Skeletal muscle satellite cell (primary cell): Measurements from ENCODE around the gene OVAAL.

ENCODE experiments used
- H3K27me3 ChIP-seq: 2 replicates; pipeline ENCODE4 v1.7.0; 2013; ENCODE audit warnings: low read length; ENCODE audit not compliant: control insufficient read depth, insufficient read depth
- H3K36me3 ChIP-seq: 2 replicates; pipeline ENCODE4 v1.7.0; 2013; ENCODE audit warnings: mild to moderate bottlenecking, control low read depth, low read length; ENCODE audit not compliant: insufficient read depth
- H3K4me1 ChIP-seq: 2 replicates; pipeline ENCODE4 v1.7.0; 2013; ENCODE audit warnings: low read length; ENCODE audit not compliant: control insufficient read depth, insufficient read depth
- H3K4me2 ChIP-seq: 2 replicates; pipeline ENCODE4 v1.7.0; 2013; ENCODE audit warnings: mild to moderate bottlenecking, low read length
- H3K4me3 ChIP-seq: 2 replicates; pipeline ENCODE4 v1.7.0; 2013; ENCODE audit warnings: low read length
- H3K9ac ChIP-seq: 2 replicates; pipeline ENCODE4 v1.7.0; 2013; ENCODE audit warnings: mild to moderate bottlenecking, low read depth, low read length, moderate library complexity
- H3K9me3 ChIP-seq: replicated peaks from 2 replicates; pipeline ENCODE4 v1.7.0; 2013; ENCODE audit warnings: mild to moderate bottlenecking, control low read depth, low read length

OVAAL gene

DNA sequence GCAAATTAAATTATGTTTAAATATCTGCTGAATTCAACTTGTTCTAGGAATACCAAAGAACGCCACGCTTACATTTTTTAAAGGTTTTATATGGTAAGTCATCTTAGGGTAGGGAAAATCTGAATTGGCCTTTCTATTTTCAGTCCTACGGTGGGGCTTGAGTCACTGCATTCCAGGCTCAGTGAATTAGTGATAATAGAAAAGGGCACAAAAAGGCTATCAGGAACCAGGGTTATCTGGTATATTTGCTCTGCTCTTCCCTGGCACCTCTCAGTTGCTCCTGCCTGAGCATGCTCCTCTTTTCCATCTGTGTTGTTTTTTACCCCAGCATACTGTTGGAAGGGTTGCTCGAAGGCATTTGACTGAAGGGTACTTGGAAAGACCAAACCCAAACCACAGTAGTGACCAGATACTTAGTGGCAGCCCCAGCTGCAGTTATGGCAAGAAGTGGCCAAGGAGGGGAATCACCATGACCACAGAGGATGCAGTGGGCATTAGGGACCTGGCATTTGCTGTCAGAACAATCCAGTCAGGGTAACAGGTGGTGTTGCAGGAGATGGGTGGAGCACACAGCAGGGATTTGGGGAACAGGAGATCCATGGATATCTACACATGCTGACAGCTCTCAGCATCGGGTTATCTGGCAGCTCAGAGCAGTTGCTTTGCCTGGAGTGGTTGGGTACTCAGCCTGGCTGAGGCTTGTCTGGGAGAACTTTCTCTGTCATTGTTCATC, 2.3 kb downstream of the OVAAL start:
- peak overlapping the region; percentile 3 for H3K4me3 ChIP-seq
- peak overlapping the region; percentile 9 for H3K9ac ChIP-seq
- no peaks in the 10 kb centered on the region for H3K9me3 ChIP-seq
- no peak overlapping the region for H3K4me2 ChIP-seq
- H3K27me3 ChIP-seq = no peaks in the 10 kb centered on the region
- peaks cover 28% of the 10 kb centered on the region for H3K4me1 ChIP-seq
- no peaks in the 10 kb centered on the region for H3K36me3 ChIP-seq

DNA sequence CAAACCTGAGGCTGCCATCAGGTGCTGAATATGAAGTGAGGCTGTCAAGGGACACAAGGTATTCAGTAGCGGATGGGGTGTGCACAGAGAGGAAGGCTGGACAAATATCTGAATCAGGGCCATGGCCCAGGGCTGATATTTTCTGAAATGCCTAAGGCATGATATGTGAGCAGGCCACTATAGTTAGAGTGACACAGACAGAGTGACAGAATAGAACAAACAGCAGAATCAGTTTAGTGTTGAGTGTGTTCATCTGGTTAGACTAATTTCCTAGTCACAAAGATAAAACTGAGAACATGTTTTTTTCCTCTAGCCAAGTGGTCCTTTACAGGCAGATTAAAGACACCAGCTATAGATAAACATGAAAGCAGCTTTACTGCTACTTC, 3.9 kb downstream of the OVAAL start:
- Histone ChIP-seq H3K27me3 (no peaks in the 10 kb centered on the region), H3K4me2 (peak overlapping the region; percentile 7), H3K9me3 (no peaks in the 10 kb centered on the region), H3K4me1 (peaks cover 28% of the 10 kb centered on the region), H3K36me3 (no peaks in the 10 kb centered on the region), H3K9ac (peak overlapping the region; percentile 51), H3K4me3 (no peak overlapping the region)

DNA sequence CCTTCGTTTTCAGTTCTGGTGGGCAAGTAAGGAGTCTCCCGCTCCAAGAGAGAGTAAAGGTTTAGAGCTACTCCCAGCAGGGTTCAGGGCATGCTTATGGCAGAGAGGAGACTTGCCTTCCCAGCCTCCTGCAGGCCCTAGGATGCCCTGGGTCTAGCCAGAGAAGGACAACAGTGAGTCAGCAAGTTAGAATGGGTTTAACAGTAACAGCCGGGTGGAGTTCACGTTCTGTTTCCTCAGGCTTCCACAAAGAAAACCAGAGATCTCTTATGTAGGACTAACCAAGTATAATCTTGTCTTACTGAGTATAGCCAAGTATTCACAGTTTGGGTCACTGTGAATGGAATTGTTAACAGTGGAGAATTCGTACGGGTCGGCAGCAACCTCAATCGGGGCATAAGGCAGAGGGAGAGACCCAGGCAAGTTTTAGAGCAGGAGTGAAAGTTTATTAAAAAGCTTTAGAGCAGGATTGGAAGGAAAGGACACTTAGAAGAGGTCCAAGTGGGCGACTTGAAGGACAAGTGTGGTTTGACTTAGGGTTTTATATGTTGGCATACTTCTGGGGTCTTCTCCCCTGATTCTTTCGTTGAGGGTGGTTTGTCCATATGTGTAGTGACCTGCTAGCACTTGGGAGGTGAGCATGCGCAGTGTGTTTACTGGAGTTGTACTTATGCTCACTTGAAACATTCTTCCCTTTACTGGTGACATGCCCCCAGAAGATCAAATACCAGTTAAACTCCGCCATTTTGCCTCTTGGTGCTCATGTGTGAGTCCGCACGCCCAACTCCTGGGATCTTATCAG, 4.5 kb downstream of the OVAAL start:
- no peak overlapping the region for H3K4me3 ChIP-seq
- H3K9ac ChIP-seq = peak overlapping the region; percentile 51
- H3K4me2 ChIP-seq = peak overlapping the region; percentile 7
- H3K36me3 ChIP-seq = no peaks in the 10 kb centered on the region
- peaks cover 28% of the 10 kb centered on the region for H3K4me1 ChIP-seq
- no peaks in the 10 kb centered on the region for H3K27me3 ChIP-seq
- no peaks in the 10 kb centered on the region for H3K9me3 ChIP-seq

DNA sequence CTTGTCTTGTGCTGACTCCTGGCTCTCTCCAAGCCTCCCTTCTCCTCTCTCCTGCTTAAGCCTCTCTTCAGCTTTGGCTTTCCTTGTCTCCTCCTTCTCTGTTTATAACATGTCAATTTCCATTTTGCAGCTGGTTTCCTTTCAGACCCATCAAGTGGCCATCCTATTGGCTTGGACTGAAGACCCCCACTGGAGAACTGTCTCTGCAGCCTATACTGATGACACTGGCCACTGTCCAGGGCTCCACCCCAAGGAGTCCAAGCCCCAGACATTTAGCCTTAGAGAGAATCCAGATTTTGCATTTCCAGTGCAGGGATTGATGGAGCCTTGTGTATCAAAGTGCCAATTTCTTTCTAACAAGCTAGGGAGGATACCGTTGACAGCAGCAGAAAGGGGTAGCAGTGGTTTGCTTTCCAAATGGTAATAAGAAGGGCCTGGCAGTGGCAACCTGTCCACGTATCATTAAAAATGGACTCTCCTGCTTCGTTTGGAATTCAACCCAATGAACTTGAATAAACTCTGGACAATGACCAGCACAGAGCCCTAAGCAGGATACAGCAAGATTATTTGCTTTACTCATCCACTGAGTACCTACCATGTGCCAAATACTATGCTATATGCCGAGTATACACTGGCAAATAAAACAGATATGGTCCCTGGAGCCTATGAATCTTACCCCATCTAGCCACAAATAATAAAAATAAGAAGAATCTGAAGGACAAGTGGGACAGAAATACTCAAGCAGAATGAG, 6.5 kb downstream of the OVAAL start:
- H3K4me2 ChIP-seq = no peak overlapping the region
- peaks cover 28% of the 10 kb centered on the region for H3K4me1 ChIP-seq
- H3K27me3 ChIP-seq = no peaks in the 10 kb centered on the region
- no peak overlapping the region for H3K9ac ChIP-seq
- no peaks in the 10 kb centered on the region for H3K9me3 ChIP-seq
- H3K36me3 ChIP-seq = no peaks in the 10 kb centered on the region
- no peak overlapping the region for H3K4me3 ChIP-seq

DNA sequence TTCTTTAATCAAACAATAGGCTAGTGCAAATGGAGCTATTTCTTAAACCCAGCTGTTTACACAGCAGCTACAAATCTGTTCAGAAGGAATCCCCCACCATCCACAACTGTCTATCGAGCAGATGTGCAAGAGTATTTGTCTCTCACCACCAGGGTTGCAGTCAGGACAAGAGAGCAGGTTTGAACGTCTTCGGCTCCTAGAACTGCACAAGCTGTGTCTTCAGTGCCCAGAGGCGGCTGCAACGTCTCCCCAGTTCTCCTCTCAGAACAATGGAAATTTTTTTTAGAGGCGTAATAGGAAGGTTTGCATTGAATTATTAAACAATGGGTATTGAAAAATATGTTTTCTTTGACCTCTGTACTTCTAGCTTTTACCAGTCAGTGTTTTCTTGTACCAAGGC, 7.3 kb downstream of the OVAAL start:
- Histone ChIP-seq H3K4me3 (no peak overlapping the region), H3K9me3 (no peaks in the 10 kb centered on the region), H3K27me3 (no peaks in the 10 kb centered on the region), H3K36me3 (no peaks in the 10 kb centered on the region), H3K4me2 (no peak overlapping the region), H3K9ac (no peak overlapping the region), H3K4me1 (peaks cover 28% of the 10 kb centered on the region)

DNA sequence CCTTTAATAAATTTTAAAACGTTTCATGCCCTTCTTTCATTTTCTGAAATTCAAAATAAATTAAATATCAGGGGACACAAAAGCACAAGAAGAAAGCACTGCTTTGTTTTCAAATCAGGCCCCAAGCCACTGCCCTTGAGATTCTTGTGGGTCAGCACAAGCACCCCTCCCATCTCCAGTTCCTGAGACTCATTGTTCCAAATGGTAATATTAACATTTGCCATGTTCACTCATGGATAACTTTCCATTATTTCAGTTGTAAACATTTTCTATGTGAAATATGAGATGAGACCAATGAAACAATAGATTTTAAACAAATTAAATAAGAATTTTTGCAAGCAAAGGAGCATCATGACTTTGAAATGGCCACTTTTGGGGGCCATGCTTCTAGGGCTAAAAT, 7.7 kb downstream of the OVAAL start:
- no peaks in the 10 kb centered on the region for H3K9me3 ChIP-seq
- no peaks in the 10 kb centered on the region for H3K27me3 ChIP-seq
- no peak overlapping the region for H3K9ac ChIP-seq
- no peak overlapping the region for H3K4me3 ChIP-seq
- peaks cover 28% of the 10 kb centered on the region for H3K4me1 ChIP-seq
- no peak overlapping the region for H3K4me2 ChIP-seq
- H3K36me3 ChIP-seq = no peaks in the 10 kb centered on the region

DNA sequence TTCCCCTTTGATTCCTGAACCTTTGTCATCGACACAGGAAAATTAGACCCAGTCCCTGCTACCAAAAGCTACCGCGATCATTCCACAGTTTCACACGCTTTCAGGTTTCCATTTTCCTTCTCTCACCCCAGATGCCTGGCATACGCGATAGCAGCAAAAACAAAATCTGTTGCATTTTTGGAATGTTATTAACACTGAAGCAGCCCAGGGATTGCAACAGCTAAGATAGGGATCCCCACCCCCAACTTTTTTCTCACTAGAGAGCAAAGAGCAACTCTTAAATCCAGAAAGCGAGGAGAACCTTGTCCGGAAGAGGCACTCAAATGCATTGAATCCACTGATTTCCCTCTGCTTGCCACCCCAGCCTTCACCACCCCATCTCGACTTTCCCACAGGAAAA, 8.9 kb downstream of the OVAAL start:
- Histone ChIP-seq H3K4me1 (peaks cover 32% of the 10 kb centered on the region), H3K36me3 (no peaks in the 10 kb centered on the region), H3K9ac (no peak overlapping the region), H3K27me3 (no peaks in the 10 kb centered on the region), H3K4me3 (no peak overlapping the region), H3K4me2 (no peak overlapping the region), H3K9me3 (no peaks in the 10 kb centered on the region)

DNA sequence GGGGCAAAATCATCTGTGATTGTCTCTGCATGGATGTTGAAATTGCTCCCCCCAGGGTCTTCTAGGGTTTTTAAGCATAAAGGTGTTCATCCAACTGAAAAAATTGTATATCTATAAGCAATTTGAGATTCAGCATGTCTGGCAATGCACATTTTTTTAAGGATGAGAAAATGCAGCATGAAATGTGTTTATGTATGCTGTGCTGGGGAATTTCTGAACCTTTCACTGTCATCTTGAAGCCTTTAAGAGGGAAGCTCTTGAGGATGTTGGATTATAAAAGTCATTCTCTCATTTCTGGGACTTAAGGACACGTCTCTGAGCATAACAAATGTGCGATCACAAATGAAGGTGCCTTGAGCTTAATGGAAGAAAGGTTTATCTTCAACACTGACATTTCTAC, 9.4 kb downstream of the OVAAL start:
- H3K9ac ChIP-seq = no peak overlapping the region
- no peak overlapping the region for H3K4me2 ChIP-seq
- no peaks in the 10 kb centered on the region for H3K27me3 ChIP-seq
- H3K9me3 ChIP-seq = no peaks in the 10 kb centered on the region
- peaks cover 27% of the 10 kb centered on the region for H3K4me1 ChIP-seq
- H3K4me3 ChIP-seq = no peak overlapping the region
- no peaks in the 10 kb centered on the region for H3K36me3 ChIP-seq

DNA sequence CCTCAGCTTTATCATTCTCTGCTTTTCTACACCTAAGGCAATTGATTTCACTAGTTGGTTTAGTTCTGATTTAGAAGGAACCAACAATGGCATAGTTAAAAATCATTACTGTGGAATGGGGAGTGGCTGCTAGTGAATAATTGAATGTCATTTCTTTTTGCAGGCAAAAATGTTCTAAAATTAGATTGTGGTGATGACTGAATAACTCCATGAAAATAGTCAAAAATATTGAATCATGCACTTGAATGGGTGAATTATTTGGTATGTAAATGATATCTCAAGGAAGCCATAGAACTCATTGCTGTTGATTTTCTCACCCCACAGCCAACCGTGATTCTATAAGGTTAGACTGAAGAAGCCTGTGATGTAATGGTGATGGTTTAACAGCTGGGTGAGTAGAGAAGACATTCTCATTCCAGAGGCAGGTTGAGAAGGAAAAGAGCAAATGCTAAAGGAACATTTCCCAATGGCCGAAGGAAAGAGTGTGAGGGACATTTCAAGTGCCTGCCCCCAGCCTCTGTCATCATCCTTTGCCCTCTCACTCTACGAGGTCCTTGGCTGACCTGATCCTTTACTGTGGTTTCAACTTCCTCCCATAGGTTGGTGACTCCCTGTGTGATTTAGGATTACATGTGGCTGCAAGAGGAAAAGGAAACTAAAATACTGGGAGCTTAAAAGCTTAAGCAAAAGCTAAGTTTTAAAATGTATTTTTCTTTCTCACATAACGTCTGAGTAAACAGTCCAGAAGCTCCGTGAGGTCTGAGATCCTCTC, 12.5 kb downstream of the OVAAL start:
- Histone ChIP-seq H3K9ac (peak overlapping the region; percentile 31), H3K27me3 (no peaks in the 10 kb centered on the region), H3K4me3 (peak overlapping the region; percentile 14), H3K4me1 (peaks cover 23% of the 10 kb centered on the region), H3K9me3 (no peaks in the 10 kb centered on the region), H3K4me2 (peak overlapping the region; percentile 45), H3K36me3 (no peaks in the 10 kb centered on the region)

DNA sequence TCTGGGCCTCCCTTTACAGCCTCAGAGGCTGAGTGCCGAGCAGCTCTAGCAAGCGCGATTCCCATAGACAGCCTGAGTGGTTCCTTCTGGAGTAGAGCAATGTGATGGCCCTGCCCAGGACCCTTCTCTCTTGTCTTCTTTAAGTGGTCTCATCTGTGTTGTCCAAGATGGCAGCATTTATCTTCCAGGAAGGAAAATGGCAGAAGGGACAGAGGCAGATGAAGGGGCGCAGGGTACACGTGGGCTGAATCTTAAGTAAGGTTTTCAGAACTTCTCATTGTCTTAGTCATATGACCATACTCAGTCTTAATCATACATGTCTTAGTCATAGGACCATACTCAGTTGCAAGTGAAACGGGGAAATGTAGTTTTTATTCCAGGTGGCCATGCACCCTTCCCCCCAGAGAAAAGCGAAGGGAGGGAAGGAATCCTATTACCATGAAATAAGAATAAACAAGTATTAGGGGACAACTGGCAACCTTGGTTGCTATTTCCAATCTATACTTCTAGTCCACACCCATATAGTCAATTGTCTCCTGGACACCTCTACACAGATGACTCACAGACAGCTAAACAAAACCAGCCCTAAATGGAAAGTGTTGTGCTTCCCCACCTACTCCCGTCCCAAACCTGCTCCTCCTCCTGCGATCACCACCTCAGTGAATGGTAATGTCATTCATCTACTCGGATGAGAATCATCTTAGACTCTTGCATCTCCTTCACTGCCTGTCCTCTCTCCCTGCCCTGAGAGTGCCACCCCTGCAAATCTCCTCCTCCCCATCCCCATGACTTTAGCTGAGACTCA, 13.3 kb downstream of the OVAAL start:
- Histone ChIP-seq H3K4me3 (no peak overlapping the region), H3K4me2 (no peak overlapping the region), H3K36me3 (no peaks in the 10 kb centered on the region), H3K4me1 (peaks cover 23% of the 10 kb centered on the region), H3K27me3 (no peaks in the 10 kb centered on the region), H3K9me3 (no peaks in the 10 kb centered on the region), H3K9ac (peak overlapping the region; percentile 22)
